ENCODE measurements around the gene ADAMTS9. TPM values are rescaled to one million over a fixed set of nuclear protein-coding genes. Genes with fewer than 3 reads are reported as not detected.

ADAMTS9 gene
- polyA plus RNA-seq, 2 of the 4 experiments (the other 2 are of a cell fraction), result 0.34 to 1.1 TPM

DNA sequence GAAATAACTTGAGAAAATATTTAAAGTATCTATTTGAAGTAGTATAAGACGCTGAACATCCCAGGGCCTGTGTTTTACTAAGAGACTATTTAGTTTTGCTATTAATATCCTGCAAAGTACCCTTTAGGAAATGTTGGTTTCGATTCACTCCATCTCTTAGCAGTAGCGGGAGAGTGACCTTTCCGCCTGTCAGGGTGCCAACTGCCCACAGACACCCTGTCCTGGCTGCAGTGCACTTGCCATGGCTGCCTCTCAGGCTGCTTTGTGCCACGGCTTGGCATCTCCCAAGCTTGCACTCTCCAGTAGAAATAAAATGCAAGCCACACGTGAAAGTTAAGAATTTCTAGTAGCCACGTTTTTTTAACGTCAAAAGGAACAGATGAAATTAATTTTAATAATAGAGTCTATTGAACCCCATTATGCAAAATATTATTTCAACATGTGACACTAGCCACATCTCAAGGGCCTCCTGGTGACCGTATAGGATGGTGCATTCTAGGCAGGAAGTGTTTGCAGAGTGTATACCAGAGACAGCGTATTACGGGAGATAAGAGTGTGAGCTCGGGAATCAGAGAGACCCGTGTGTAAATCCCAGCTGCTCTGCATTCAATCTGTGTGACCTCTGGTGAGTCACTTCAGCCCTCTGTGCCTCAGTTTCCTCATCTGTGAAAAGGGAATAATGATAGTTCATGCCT lies 19.8 kb downstream of the ADAMTS9 start (continued):
- TF ChIP-seq HDAC2 (IDR thresholded peaks at IDR 0.05) (no peak), ZFP36 (IDR thresholded peaks at IDR 0.05; ENCODE audit: borderline replicate concordance, partially characterized antibody) (no peak)

GRCh38 chr3:64667138-64667537 lies 20.7 kb downstream of the ADAMTS9 start:
- Histone ChIP-seq H3K4me2 (no peak overlapping the region), H3K4me3 (no peak overlapping the region), H3K27ac (no peak overlapping the region; a peak in 1 of 6 replicates), H3K4me1 (peaks cover 13% of the 10 kb centered on the region; the same call in 2 of the 3 replicates), H3K9me3 (no peaks in the 10 kb centered on the region)
- 71% methylated on average over 6 of the region's 6 CpGs for WGBS (ENCODE audit: missing lambda C conversion rate)
- ChIA-PET POLR2A (no interaction called here), CTCF (no interaction called here)
- ATAC-seq (no peak), DNase-seq (ENCODE audit: low read depth in 1 of 2, low spot score in 1 of 2) (no peak), FAIRE-seq (no peak)
- TF ChIP-seq CHD4 (IDR thresholded peaks at IDR 0.05; ENCODE audit: borderline replicate concordance), result no peak
- no peak for TF ChIP-seq HOXB13 (CRISPR knock-in tag; IDR thresholded peaks at IDR 0.05; ENCODE audit: low read depth)
- no peak for TF ChIP-seq ESRRA (IDR thresholded peaks at IDR 0.05; ENCODE audit: borderline replicate concordance, low read length)
- no peak for TF ChIP-seq RARB (CRISPR knock-in tag; IDR thresholded peaks at IDR 0.05)
- TF ChIP-seq, protein P1, sequence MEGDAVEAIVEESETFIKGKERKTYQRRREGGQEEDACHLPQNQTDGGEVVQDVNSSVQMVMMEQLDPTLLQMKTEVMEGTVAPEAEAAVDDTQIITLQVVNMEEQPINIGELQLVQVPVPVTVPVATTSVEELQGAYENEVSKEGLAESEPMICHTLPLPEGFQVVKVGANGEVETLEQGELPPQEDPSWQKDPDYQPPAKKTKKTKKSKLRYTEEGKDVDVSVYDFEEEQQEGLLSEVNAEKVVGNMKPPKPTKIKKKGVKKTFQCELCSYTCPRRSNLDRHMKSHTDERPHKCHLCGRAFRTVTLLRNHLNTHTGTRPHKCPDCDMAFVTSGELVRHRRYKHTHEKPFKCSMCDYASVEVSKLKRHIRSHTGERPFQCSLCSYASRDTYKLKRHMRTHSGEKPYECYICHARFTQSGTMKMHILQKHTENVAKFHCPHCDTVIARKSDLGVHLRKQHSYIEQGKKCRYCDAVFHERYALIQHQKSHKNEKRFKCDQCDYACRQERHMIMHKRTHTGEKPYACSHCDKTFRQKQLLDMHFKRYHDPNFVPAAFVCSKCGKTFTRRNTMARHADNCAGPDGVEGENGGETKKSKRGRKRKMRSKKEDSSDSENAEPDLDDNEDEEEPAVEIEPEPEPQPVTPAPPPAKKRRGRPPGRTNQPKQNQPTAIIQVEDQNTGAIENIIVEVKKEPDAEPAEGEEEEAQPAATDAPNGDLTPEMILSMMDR (IDR thresholded peaks at IDR 0.05), result no peak
- no peak for TF ChIP-seq MYC (IDR thresholded peaks at IDR 0.05; ENCODE audit: borderline replicate concordance, low read length)
- TF ChIP-seq PBX3 (IDR thresholded peaks at IDR 0.05), result no peak
- no peak for TF ChIP-seq KDM1A (IDR thresholded peaks at IDR 0.05; ENCODE audit: low read depth)
- TF ChIP-seq HES2 (IDR thresholded peaks at IDR 0.05), result no peak
- TF ChIP-seq CBX2 (IDR thresholded peaks at IDR 0.05; ENCODE audit: borderline replicate concordance, low read depth), result no peak
- TF ChIP-seq HDAC2 (IDR thresholded peaks at IDR 0.05), result no peak
- no peak for TF ChIP-seq FOSL2 (IDR thresholded peaks at IDR 0.05)
- TF ChIP-seq FOSL2 (CRISPR knock-in tag; IDR thresholded peaks at IDR 0.05), result no peak
- TF ChIP-seq, protein P2, sequence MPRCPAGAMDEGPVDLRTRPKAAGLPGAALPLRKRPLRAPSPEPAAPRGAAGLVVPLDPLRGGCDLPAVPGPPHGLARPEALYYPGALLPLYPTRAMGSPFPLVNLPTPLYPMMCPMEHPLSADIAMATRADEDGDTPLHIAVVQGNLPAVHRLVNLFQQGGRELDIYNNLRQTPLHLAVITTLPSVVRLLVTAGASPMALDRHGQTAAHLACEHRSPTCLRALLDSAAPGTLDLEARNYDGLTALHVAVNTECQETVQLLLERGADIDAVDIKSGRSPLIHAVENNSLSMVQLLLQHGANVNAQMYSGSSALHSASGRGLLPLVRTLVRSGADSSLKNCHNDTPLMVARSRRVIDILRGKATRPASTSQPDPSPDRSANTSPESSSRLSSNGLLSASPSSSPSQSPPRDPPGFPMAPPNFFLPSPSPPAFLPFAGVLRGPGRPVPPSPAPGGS (IDR thresholded peaks at IDR 0.05), result no peak
- no peak for TF ChIP-seq JUNB (IDR thresholded peaks at IDR 0.05)
- TF ChIP-seq GATA3 (IDR thresholded peaks at IDR 0.05; ENCODE audit: borderline replicate concordance), result no peak
- TF ChIP-seq EP300 (IDR thresholded peaks at IDR 0.05), result no peak
- no peak for TF ChIP-seq SREBF2 (IDR thresholded peaks at IDR 0.05)

DNA sequence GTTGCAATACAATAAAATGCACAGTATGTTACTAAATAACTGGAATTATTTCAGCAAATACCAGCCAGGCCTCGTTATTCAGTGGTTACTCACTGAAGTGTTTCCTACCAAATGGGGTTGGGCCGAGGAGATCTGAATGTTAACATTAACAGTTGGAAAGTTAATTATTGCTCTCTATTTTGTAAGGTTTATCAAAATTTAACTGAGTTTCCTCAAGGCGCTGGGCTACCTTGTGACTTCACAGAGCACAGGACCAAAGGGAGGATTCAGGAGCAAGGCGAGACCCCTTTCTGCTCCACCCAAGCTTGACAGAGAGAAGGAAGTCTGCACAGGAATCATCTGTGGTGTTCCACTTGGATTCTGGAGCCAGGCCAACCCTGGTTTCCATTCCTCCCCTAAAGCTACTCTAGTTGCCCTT lies 21.6 kb downstream of the ADAMTS9 start:
- DNase-seq (ENCODE audit: low read depth in 1 of 2, low spot score in 1 of 2), result peak in 1 of 2 experiments; percentile 11
- no peak; a peak in 1 of 6 replicates for ATAC-seq
- peak overlapping the region; percentile 49; the same call in 2 of the 3 replicates for H3K4me2 ChIP-seq
- H3K4me3 ChIP-seq, result no peak overlapping the region
- H3K9me3 ChIP-seq, result no peaks in the 10 kb centered on the region
- H3K27ac ChIP-seq, result peak overlapping the region in 1 of 2 experiments; percentile 35; a peak in 2 of 6 replicates
- H3K4me1 ChIP-seq, result peaks cover 13% of the 10 kb centered on the region; the same call in 2 of the 3 replicates
- TF ChIP-seq, protein P3, sequence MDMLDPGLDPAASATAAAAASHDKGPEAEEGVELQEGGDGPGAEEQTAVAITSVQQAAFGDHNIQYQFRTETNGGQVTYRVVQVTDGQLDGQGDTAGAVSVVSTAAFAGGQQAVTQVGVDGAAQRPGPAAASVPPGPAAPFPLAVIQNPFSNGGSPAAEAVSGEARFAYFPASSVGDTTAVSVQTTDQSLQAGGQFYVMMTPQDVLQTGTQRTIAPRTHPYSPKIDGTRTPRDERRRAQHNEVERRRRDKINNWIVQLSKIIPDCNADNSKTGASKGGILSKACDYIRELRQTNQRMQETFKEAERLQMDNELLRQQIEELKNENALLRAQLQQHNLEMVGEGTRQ (IDR thresholded peaks at IDR 0.05), result no peak
- no peak for TF ChIP-seq EHMT2 (IDR thresholded peaks at IDR 0.05; ENCODE audit: low read depth)
- no peak for TF ChIP-seq CBX2 (IDR thresholded peaks at IDR 0.05; ENCODE audit: borderline replicate concordance, low read depth)
- no peak for TF ChIP-seq FOXS1 (CRISPR knock-in tag; IDR thresholded peaks at IDR 0.05)
- no peak for TF ChIP-seq HOXB5 (CRISPR knock-in tag; IDR thresholded peaks at IDR 0.05)
- TF ChIP-seq ZC3H11A (IDR thresholded peaks at IDR 0.05), result no peak
- TF ChIP-seq HOXA7 (CRISPR knock-in tag; IDR thresholded peaks at IDR 0.05), result no peak
- no peak for TF ChIP-seq HEYL (CRISPR knock-in tag; IDR thresholded peaks at IDR 0.05)
- TF ChIP-seq JUN (IDR thresholded peaks at IDR 0.05), result no peak
- no peak for TF ChIP-seq NPAS2 (CRISPR knock-in tag; IDR thresholded peaks at IDR 0.05; ENCODE audit: borderline replicate concordance)
- FAIRE-seq, result no peak
- WGBS (ENCODE audit: missing lambda C conversion rate), result 20% methylated on average over 4 of the region's 4 CpGs
- POLR2A ChIA-PET, result no interaction called here
- CTCF ChIA-PET, result no interaction called here
